Dermis blood vessel endothelial cell (primary cell): ENCODE results near the gene KRTAP5-11. TPM values are rescaled to one million over a fixed set of nuclear protein-coding genes. Genes with fewer than 3 reads are reported as not detected.
"Not testable (repeated sequence)": the region's sequence is repeated elsewhere in the genome, so short reads cannot be mapped to it uniquely, and the experiment has no call there.

Source experiments
- DNase-seq: peaks from one replicate; pipeline ENCODE4 v3.0.0; 2010
- total RNA-seq: library from RNA; depleted of rRNA; stranded (reverse); fragments of >200 nt; gene quantifications from 2 replicates; pipeline ENCODE4 v1.2.3, GENCODE V29; 2014

The KRTAP5-11 gene, protein sequence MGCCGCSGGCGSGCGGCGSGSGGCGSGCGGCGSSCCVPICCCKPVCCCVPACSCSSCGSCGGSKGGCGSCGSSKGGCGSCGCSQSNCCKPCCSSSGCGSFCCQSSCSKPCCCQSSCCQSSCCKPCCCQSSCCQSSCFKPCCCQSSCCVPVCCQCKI
- total RNA-seq, result not detected in 2 replicates

GRCh38 chr11:71582309-71582895, at the start of gene KRTAP5-11:
TSS of gene KRTAP5-11 (minus strand) at chr11:71582875. CDS start at chr11:71582837, 38 bp downstream.
- DNase-seq, result no peak

DNA sequence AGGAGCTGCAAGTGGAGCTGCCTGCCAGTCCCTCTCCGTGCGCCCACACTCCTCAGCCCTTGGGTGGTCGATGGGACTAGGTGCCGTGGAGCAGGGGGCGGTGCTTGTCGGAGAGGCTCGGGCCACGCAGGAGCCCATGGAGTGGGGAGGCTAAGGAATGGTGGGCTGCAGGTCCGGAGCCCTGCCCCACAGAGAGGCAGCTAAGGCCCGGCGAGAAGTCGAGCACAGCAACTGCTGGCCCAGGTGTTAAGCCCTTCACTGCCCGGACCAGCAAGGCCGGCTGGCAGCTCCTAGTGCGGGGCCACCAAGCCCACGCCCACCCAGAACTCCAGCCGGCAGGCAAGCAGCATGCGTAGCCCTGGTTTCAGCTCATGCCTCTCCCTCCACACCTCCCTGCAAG, 48.9 kb upstream of the KRTAP5-11 start:
- DNase-seq, result not testable (repeated sequence)

DNA sequence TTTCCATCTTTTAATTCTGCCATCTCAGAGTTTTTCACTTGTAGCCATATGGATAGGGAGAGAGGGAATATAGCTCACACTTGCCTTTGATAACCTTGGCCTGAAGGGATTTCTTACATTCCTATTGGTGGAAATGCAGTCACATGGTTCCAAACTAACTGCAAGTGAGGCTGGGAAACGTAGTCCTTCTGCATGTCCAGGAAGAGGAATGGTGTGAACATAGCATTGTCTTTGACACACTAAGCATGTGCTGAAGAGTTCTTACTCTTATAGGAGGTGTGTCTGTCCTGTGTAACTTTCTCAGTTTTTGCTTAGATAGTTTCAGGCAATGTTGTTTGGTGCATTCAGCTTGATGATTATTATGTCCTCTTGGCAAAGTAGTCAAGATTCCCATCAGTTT, 47.4 kb upstream of the KRTAP5-11 start:
- peak; percentile 18 for DNase-seq

DNA sequence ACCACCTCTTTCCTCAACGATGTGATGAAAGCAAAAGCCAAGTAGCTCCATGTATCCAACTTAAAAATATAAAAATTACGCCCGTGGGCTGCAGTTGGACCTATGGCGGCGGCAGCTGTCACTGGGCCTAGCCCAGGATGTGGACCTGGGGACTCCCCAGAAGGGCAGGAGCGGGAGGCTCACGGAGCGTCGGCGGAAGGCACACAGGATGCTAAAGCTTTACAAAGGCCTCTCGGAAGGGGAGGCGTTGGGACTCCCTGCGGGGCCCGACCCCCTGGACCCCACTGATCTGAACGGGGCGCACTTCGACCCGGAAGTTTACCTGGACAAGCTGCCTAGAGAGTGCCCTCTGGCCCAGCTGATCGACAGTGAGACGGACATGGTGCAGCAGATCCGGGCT, 46.3 kb upstream of the KRTAP5-11 start:
- DNase-seq, result not testable (repeated sequence)

GRCh38 chr11:71623226-71623625, 40.6 kb upstream of the KRTAP5-11 start:
- not testable (repeated sequence) for DNase-seq

GRCh38 chr11:71622561-71622960, 39.9 kb upstream of the KRTAP5-11 start:
- not testable (repeated sequence) for DNase-seq

DNA sequence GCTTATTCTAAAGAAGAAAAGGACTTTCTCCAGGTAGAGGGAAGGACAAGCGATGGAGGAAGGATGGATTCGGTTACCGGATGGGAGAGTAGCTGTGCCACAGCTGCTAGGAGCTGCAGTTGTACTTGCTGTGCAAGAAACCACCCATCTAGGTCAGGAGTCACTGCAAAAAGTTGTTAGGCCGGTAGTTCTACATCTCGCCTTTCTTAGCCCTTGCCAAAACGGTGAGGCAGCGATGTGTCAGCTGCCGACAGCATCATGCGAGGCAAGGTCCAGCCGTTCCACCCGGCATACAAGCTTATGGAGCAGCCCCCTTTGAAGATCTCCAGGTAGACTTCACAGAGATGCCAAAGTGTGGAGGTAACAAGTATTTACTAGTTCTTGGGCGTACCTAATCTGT, 32.3 kb upstream of the KRTAP5-11 start:
- DNase-seq, result not testable (repeated sequence)

DNA sequence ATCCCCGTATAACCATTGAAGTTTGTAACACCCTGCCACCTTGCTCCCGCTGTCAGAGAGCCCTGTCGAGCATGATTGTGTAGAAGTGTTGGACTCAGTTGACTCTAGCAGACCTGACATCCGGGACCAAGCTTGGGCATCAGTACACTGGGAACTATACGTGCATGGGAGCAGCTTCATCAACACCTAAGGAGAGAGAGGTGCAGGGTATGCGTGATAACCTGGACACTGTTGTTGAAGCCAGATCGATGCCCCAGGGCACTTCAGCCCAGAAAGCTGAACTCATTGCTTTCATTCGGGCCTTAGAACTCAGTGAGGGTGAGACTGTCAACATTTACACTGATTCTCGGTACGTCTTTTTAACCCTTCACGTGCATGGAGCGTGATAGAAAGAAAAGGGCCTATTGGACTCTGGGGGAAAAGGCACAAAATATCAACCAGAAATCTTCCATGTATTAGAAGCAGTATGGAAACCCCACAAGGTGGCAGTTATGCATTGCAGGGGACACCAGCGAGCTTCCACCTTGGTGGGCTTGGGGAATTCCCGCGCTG, 31.8 kb upstream of the KRTAP5-11 start:
- DNase-seq, result not testable (repeated sequence)

DNA sequence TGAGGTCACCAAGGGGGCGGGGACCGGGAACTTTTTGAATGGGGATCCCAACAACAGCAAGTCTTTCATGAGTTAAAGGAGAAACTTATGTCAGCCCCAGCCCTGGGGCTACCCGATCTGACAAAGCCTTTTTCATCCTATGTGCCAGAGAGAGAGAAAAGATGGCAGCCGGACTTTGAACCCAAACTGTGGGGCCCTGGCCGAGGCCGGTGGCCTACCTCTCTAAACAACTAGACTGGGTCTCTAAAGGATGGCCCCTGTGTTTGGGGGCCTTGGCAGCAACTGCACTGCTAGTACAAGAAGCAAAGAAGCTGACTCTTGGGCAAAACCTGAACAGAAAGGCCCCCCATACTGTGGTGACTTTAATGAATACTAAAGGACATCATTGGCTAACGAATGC, 31.3 kb upstream of the KRTAP5-11 start:
- not testable (repeated sequence) for DNase-seq

- DNase-seq, result not testable (repeated sequence)
Measured at GRCh38 chr11:71611218-71611910, 28.7 kb upstream of the KRTAP5-11 start.

GRCh38 chr11:71608272-71608671, 25.6 kb upstream of the KRTAP5-11 start:
- DNase-seq, result not testable (repeated sequence)

DNA sequence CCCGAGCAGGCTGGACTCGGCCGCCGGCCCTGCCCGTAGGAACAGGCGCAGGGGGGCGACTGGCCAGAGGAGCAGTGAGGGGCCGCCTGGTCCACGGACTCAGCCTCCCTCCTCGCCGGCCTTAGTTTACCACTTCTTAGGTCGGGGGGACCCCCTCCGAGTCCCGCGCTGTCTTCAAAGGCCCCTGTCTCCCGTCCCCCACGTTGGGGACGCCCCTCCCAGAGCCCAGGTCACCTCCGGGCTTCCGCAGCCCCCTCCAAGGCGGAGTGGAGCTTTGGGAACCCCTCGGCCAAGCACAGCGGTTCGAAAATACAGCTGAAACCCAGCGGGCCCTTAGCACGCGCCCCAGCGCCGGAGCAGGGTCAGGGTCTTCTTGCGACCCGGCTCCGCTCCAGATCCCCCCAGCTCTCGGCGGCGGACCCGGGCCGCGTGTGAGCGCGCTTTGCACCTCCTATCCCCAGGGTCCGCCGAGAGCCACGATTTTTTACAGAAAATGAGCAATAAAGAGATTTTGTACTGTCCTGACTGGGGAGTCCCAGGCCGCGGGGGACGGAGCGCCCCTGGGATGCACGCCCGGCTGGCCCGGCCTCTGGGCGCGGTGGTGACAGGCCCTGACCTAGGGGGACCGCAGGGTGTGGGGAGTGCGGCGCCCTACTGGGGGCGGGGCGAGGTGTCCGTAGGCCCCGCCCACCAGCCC, 25.0 kb upstream of the KRTAP5-11 start:
- not testable (repeated sequence) for DNase-seq

DNA sequence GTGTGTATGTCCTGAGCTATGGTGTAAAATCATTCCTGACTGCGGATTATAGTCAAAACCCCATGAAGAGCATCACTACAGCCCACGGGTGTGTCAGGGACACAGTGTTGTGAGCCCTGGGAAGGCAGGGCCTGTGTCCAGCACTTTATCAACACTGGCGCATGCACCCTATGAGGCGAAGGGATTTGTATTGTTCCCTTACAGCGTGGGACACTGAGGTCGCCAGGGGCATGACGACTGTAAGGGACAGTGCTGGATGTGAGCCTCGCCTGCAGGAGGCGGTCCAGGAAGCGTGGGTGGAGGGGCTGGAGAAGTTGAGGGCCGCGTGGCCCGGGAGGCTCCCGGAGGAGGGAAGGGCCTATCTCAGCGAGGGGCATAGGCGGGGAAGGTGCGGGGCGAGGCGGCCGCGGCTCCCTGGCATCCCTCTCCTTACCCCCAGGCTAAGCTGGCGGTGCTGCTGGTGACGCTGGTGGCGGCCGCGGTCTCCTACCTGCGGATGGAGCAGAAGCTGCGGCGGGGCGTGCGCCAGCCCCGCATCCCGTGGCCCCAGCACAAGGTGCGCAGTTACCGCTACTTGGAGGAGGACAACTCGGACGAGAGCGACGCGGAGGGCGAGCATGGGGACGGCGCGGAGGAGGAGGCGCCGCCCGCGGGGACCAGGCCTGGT, 24.3 kb upstream of the KRTAP5-11 start:
- not testable (repeated sequence) for DNase-seq

DNA sequence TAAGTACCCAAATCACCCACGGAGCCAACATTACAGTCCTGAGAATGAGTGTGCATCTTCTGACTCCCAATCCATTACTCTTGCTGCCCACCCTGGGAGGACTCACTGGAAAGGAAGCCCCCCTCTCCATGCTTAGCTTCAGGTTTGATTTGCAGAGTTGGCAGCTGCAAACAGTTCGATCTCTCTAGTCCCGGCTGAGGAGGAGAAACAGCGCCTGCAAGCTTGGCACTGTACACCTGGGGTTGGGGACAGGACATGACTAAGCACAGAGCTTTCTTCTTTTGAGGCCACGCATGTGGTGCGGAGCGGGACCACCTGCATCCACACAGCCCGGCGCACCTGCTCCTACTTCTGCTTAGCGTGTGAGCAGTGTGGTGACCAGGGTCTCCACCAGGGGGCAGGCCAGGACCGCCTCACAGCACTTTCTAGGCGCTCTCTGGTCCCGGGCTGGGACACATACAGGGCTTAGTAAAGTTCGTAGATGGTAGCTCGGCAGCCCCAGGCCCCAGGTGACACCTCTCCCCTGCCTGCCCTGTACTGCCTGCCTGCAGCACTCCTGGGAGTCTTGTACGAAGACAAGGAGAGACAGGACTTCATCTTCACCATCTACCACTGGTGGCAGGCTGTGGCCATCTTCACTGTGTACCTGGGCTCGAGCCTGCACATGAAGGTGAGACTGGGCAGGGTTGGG, 22.3 kb upstream of the KRTAP5-11 start:
- not testable (repeated sequence) for DNase-seq

GRCh38 chr11:71603221-71603620, 20.5 kb upstream of the KRTAP5-11 start:
- not testable (repeated sequence) for DNase-seq

- not testable (repeated sequence) for DNase-seq
Measured at GRCh38 chr11:71589546-71589920, 6.9 kb upstream of the KRTAP5-11 start.

GRCh38 chr11:71588822-71589545, 6.3 kb upstream of the KRTAP5-11 start:
- DNase-seq, result not testable (repeated sequence)

DNA sequence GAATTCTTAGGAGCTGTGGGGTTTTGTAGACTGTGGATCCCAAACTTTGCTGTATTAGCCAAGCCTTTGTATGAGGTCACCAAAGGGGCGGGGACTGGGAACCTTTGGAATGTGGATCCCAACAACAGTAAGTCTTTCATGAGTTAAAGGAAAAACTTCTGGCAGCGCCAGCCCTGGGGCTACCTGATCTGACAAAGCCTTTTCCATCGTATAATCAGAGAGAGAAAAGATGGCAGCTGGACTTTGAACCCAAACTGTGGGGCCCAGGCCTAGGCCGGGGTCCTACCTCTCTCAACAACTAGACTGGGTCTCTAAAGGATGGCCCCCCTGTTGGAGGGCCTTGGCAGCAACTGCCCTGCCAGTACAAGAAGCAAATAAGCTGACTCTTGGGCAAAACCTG, 5.6 kb upstream of the KRTAP5-11 start:
- DNase-seq, result not testable (repeated sequence)

- DNase-seq, result not testable (repeated sequence)
Measured at GRCh38 chr11:71585673-71586072, 3.0 kb upstream of the KRTAP5-11 start.

DNA sequence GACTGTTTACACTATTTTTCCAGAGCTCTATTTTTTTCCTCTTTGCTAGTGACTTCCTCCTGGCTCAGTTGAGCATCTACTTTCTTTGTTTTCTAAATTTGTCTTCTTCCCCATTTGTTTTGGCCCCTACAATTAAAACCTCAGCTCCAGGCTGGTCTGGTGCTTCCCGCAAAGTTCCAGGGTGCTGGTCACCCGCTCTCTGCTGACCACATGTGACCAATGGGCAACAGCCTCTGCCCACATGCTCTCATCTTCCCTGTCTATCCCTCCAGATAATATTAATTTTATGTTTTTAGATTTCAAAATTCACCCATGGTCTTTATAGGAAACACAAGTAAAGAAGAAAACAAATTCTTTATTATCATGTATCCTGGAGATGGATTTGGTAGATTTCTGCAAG, 294 bp upstream of the KRTAP5-11 start:
- DNase-seq, result not testable (repeated sequence)

DNA sequence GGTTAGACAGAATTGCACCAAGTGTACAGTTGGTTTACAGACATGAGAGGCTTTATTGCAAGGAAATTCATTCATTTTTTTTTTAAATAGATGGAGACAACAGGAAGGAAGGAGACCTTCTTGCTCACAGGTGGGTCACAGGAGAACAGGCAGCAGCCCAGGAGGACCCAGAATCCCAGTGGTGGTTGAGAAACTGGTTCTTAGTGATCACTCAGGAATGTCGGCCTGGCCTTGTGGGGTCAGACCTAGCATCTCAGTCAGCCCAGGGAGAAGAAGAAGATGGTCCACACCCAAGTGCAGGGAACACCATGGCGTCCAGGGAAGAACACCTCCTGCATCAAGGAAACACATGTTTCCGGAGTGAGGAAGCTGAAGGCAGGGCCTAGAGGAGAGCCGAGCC, 849 bp downstream of the KRTAP5-11 start:
- no peak for DNase-seq
